Measurements from ENCODE around the gene AP5M1. TPM values are rescaled to one million over a fixed set of nuclear protein-coding genes. Genes with fewer than 3 reads are reported as not detected.

The AP5M1 gene
- polyA plus RNA-seq, 1 donor: 51.2 TPM

Other genes starting within 250 kb of the AP5M1 start
- 63.8 TPM for gene EXOC5, start 66 bp upstream of the AP5M1 start, polyA plus RNA-seq
- gene NAA30, start 121.6 kb downstream of the AP5M1 start, polyA plus RNA-seq: 24.3 TPM
- gene CCDC198, start 224.9 kb downstream of the AP5M1 start, polyA plus RNA-seq: 90.7 TPM

Data from large intestine (tissue), 1 donor.